ENCODE data around the gene NKX3-2. TPM values are rescaled to one million over a fixed set of nuclear protein-coding genes. Genes with fewer than 3 reads are reported as not detected.

Gene NKX3-2
- total RNA-seq, 1 experiment from 2014 or later, result 1.4 TPM

DNA sequence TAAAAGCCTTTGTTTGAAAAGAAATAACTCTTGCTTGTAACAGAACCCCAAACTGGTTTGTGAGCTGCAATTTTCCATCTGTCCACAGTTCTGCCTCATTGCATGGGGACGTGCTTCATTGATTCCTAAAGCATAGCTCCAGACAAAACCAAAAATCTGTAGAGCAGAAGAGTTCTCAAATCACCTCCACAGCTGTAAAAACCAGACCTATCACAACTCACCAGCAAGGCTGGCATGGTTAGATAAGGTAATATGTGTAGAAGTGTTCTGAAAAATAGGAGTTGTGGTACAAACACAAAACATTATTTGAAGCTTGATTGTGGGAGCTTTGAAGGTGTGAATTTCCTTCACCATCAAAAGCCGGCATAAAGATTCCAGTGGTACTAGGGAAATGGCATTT, 47.7 kb downstream of the NKX3-2 start:
- Histone ChIP-seq H3K9me3 (ENCODE audit: control insufficient read depth in 1 of 2, insufficient read depth in 1 of 2, low read depth in 1 of 2, low read length in 2 of 2) (no peaks in the 10 kb centered on the region), H3K9me2 (ENCODE audit: insufficient read depth) (no peaks in the 10 kb centered on the region), H3K27me3 (ENCODE audit: insufficient read depth, low read length) (no peaks in the 10 kb centered on the region), H3K4me1 (ENCODE audit: control insufficient read depth in 1 of 2, insufficient read depth in 2 of 2, low read length in 2 of 2) (no peaks in the 10 kb centered on the region), H3K4me2 (ENCODE audit: low read length) (no peak overlapping the region), H4K20me1 (ENCODE audit: insufficient read depth) (no peaks in the 10 kb centered on the region), H3K79me2 (ENCODE audit: insufficient read depth, low read length) (no peaks in the 10 kb centered on the region), H2AFZ (ENCODE audit: low read depth, low read length, poor library complexity, severe bottlenecking) (no peak overlapping the region), H3K4me3 (replicated peaks in 1 of 2; ENCODE audit: low read depth in 1 of 2, low read length in 2 of 2) (no peak overlapping the region), H3K36me3 (ENCODE audit: control insufficient read depth in 1 of 2, insufficient read depth in 2 of 2, low read length in 2 of 2) (no peaks in the 10 kb centered on the region), H3K27ac (ENCODE audit: low read depth, low read length) (no peak overlapping the region), H3K9ac (ENCODE audit: low read length) (no peak overlapping the region)
- ChIA-PET RAD21 (ENCODE audit: low non-redundant PET in 1 of 2, low total read pairs in 2 of 2, uncharacterized antibody in 2 of 2, unreplicated experiment in 2 of 2) (no interaction called here), CTCF (no interaction called here), POLR2A (no interaction called here)
- no peak for ATAC-seq
- DNase-seq (ENCODE audit: low read depth, low spot score), result no peak
- BruUV-seq (replicated peaks), result no TSS peak
- no peak for TF ChIP-seq FOSL1 (IDR thresholded peaks at IDR 0.05; ENCODE audit: low read depth)
- TF ChIP-seq JUND (IDR thresholded peaks at IDR 0.05), result no peak
- TF ChIP-seq EZH2 (IDR thresholded peaks at IDR 0.05), result no peak
- TF ChIP-seq ELF1 (IDR thresholded peaks at IDR 0.05; ENCODE audit: borderline replicate concordance, low read depth), result no peak
- TF ChIP-seq, protein P1, sequence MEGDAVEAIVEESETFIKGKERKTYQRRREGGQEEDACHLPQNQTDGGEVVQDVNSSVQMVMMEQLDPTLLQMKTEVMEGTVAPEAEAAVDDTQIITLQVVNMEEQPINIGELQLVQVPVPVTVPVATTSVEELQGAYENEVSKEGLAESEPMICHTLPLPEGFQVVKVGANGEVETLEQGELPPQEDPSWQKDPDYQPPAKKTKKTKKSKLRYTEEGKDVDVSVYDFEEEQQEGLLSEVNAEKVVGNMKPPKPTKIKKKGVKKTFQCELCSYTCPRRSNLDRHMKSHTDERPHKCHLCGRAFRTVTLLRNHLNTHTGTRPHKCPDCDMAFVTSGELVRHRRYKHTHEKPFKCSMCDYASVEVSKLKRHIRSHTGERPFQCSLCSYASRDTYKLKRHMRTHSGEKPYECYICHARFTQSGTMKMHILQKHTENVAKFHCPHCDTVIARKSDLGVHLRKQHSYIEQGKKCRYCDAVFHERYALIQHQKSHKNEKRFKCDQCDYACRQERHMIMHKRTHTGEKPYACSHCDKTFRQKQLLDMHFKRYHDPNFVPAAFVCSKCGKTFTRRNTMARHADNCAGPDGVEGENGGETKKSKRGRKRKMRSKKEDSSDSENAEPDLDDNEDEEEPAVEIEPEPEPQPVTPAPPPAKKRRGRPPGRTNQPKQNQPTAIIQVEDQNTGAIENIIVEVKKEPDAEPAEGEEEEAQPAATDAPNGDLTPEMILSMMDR (IDR thresholded peaks at IDR 0.05 in 2 of 3, conservative IDR thresholded peaks at IDR 0.05 in 1 of 3; ENCODE audit: borderline replicate concordance in 1 of 3, insufficient read depth in 1 of 3, low read depth in 2 of 3, low read length in 2 of 3), result no peak
- no peak for TF ChIP-seq EZH2phosphoT487 (IDR thresholded peaks at IDR 0.05; ENCODE audit: borderline replicate concordance)
- TF ChIP-seq, protein P2, sequence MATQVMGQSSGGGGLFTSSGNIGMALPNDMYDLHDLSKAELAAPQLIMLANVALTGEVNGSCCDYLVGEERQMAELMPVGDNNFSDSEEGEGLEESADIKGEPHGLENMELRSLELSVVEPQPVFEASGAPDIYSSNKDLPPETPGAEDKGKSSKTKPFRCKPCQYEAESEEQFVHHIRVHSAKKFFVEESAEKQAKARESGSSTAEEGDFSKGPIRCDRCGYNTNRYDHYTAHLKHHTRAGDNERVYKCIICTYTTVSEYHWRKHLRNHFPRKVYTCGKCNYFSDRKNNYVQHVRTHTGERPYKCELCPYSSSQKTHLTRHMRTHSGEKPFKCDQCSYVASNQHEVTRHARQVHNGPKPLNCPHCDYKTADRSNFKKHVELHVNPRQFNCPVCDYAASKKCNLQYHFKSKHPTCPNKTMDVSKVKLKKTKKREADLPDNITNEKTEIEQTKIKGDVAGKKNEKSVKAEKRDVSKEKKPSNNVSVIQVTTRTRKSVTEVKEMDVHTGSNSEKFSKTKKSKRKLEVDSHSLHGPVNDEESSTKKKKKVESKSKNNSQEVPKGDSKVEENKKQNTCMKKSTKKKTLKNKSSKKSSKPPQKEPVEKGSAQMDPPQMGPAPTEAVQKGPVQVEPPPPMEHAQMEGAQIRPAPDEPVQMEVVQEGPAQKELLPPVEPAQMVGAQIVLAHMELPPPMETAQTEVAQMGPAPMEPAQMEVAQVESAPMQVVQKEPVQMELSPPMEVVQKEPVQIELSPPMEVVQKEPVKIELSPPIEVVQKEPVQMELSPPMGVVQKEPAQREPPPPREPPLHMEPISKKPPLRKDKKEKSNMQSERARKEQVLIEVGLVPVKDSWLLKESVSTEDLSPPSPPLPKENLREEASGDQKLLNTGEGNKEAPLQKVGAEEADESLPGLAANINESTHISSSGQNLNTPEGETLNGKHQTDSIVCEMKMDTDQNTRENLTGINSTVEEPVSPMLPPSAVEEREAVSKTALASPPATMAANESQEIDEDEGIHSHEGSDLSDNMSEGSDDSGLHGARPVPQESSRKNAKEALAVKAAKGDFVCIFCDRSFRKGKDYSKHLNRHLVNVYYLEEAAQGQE (IDR thresholded peaks at IDR 0.05; ENCODE audit: low read depth), result no peak
- no peak for TF ChIP-seq TCF7L2 (IDR thresholded peaks at IDR 0.05; ENCODE audit: borderline replicate concordance, extremely low read depth, insufficient read depth, insufficient read length)
- TF ChIP-seq, protein P3, sequence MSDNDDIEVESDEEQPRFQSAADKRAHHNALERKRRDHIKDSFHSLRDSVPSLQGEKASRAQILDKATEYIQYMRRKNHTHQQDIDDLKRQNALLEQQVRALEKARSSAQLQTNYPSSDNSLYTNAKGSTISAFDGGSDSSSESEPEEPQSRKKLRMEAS (IDR thresholded peaks at IDR 0.05), result no peak
- TF ChIP-seq, protein P4, sequence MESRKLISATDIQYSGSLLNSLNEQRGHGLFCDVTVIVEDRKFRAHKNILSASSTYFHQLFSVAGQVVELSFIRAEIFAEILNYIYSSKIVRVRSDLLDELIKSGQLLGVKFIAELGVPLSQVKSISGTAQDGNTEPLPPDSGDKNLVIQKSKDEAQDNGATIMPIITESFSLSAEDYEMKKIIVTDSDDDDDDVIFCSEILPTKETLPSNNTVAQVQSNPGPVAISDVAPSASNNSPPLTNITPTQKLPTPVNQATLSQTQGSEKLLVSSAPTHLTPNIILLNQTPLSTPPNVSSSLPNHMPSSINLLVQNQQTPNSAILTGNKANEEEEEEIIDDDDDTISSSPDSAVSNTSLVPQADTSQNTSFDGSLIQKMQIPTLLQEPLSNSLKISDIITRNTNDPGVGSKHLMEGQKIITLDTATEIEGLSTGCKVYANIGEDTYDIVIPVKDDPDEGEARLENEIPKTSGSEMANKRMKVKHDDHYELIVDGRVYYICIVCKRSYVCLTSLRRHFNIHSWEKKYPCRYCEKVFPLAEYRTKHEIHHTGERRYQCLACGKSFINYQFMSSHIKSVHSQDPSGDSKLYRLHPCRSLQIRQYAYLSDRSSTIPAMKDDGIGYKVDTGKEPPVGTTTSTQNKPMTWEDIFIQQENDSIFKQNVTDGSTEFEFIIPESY (IDR thresholded peaks at IDR 0.05; ENCODE audit: extremely low read depth, insufficient replicate concordance, low read length), result no peak
- intact Hi-C loops (cut with micrococcal nuclease), result no loop called here
